LNCaP clone FGC (cell line): ENCODE measurements around the gene PLSCR2.
"Not testable (repeated sequence)": the region's sequence is repeated elsewhere in the genome, so short reads cannot be mapped to it uniquely, and the experiment has no call there.

Experiments
- DNase-seq: peaks from one replicate; pipeline ENCODE4 v3.0.0-alpha.2; 2011; ENCODE audit warnings: low read depth
- H3K4me3 ChIP-seq: 2 replicates; pipeline ENCODE4 v1.5.1; 2011; ENCODE audit warnings: mild to moderate bottlenecking, low read depth, low read length, control low read depth
- TF ChIP-seq, protein P1 (sequence below): IDR thresholded peaks from 2 replicates; pipeline ENCODE4 v1.5.1; 2012; ENCODE audit warnings: mild to moderate bottlenecking; ENCODE audit not compliant: control insufficient read depth, insufficient read depth; ENCODE audit errors: extremely low read depth

The PLSCR2 gene

DNA sequence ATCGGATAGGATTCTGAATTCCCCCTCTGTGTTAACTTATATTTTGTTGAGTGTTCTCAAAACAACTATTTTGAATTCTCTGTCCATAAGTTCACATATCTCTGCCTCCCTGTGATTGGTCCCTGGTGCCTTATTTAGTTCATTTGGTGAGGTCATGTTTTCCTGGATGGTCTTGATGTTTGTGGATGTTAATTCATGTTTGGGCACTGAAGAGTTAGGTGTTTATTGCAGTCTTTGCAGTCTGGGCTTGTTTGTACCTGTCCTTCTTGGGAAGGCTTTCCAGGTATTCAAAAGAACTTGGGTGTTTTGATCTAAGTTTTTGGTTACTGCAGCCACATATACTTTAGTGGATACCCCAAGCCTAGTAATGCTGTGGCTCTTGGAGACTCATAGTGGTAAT is 23.3 kb downstream of the PLSCR2 start:
- no peak overlapping the region for H3K4me3 ChIP-seq
- TF ChIP-seq, protein P1, sequence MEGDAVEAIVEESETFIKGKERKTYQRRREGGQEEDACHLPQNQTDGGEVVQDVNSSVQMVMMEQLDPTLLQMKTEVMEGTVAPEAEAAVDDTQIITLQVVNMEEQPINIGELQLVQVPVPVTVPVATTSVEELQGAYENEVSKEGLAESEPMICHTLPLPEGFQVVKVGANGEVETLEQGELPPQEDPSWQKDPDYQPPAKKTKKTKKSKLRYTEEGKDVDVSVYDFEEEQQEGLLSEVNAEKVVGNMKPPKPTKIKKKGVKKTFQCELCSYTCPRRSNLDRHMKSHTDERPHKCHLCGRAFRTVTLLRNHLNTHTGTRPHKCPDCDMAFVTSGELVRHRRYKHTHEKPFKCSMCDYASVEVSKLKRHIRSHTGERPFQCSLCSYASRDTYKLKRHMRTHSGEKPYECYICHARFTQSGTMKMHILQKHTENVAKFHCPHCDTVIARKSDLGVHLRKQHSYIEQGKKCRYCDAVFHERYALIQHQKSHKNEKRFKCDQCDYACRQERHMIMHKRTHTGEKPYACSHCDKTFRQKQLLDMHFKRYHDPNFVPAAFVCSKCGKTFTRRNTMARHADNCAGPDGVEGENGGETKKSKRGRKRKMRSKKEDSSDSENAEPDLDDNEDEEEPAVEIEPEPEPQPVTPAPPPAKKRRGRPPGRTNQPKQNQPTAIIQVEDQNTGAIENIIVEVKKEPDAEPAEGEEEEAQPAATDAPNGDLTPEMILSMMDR: no peak
- DNase-seq: no peak

DNA sequence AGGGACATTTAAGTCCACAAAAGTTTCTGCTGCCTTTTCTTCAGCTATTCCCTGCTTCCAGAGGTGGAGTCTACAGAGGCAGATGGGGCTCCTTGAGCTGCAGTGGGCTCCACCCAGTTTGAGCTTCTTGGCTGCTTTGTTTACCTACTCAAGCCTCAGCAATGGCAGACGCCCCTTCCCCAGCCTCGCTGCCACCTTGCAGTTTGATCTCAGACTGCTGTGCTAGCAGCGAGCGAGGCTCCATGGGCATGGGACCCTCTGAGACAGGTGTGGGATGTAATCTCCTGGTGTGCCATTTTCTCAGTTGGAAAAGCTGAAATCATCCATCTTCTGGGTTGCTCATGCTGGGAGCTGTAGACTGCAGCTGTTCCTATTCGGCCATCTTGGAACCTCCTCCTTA is 29.1 kb downstream of the PLSCR2 start:
- not testable (repeated sequence) for DNase-seq, H3K4me3 ChIP-seq

DNA sequence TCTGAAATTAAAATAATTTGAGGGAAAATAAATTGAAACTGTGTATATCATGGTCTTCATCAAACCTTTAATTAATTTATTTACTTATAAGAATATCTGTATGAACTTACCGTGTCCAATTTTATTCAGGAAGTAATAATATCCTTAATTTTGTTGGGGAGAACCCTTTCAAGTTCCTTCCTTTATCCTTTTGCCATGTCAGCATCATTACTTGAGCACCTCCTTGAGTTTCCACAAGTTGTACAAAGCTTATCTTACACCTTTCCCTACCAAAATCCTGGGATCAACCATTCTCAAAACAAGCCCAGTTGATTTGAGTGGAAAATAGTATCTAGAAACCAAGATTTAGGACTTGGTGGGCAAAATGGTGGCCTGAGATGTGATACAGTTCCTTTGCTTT is 37.3 kb downstream of the PLSCR2 start:
- no peak overlapping the region for H3K4me3 ChIP-seq
- TF ChIP-seq, protein P1: no peak
- no peak for DNase-seq

DNA sequence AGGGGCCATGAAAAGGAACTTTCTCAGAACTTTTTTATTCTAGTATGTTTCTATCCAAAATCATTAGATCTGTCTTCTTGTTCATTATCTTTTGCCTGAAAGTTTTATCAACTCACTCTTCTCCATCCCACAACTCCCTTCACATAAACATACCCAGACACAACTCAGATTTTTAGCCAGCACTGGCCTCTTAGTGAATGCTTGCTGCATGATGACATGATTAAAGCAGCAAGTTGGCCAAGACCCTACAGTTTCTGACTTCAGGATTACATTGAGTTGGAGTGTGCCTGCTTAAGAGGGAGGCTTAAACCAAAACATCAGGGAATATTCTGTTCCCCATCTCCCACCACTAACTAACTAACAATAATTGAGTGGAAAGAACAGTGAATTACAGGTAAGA is 38.1 kb downstream of the PLSCR2 start:
- TF ChIP-seq, protein P1: no peak
- no peak for DNase-seq
- H3K4me3 ChIP-seq: no peak overlapping the region

DNA sequence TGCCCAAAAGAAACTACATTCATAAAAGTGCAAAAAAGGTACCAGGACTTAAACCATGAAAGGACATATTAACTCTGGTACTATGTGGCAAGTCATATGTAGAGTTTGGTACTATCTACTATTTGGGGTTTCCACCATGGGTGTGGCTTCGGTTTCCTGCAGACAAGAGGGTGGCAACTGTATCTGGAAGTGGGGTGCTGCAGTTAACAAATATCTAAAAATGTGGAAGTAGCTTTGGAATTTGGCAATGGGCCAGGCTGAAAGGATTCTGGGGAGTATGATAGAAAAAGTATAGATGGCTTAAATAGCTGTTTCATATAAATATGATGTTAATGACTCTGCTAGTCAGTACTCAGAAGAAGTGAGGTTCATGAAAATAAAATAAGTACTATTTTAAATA is 44.0 kb downstream of the PLSCR2 start:
- TF ChIP-seq, protein P1: no peak
- DNase-seq: no peak
- no peak overlapping the region for H3K4me3 ChIP-seq

DNA sequence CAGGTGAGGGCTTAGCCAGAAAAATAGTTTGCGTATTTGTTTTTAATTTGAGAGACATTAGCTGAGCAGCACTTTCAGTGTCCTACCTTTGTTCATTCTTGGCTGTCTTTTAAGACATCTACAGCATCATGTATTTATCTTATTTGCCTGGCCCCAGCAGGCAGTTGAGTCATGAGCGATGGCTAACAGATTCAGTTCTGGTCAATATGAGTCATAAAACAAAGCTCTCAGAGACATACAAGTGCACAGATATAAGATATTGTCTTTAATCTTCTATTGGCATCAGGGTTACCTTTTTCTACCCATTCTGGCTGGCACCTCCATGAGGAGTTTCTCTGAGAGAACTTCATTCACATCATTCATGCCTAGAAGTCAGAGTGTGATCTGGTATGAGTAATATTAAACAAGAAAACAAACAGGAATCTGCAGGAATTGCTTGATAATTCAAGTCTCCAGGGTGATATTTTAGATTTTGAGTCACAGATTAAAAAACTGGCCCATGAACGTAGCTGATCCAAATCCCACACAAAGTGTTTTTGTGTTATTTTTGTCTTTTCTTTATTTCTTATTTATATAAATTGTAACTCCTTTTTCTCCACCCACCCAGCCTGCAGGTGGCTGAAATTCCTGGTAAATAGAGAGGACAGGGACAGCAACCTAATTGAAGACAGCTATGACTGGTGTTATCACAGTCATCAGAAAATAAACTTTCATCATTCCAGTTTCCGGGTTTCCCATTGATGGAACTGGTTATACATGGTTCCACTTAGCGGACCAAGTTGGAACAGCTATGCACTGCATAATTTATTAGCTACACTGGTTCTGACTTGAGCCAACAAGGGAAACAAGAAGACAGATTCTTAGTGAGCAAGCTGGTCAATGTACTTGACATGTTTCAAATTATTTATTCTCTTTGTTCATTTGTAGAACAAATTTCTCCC is 47.3 kb downstream of the PLSCR2 start:
- H3K4me3 ChIP-seq: no peak overlapping the region
- TF ChIP-seq, protein P1: peak; percentile 39
- peak; percentile 69 for DNase-seq

DNA sequence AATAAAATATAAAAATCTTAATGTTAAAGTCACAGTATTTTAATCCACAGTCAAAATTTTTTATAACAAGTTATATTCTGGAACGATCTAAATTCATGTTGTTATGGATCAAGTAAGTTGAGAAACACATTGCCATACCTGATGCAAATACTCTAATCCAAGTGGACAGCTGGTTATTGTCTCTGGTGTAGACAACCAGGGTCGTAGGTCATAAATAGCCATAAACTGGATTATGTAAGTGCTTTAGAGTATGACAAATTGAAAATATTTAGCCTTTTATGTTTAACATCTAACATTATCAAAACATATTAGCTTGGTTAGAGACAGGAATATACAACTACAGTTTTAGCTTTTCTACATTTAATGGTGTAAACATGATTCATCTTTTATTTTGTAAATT is 53.0 kb downstream of the PLSCR2 start:
- DNase-seq: no peak
- no peak overlapping the region for H3K4me3 ChIP-seq
- TF ChIP-seq, protein P1: no peak
